Measurements from ENCODE around the gene EWSR1. TPM values are rescaled to one million over a fixed set of nuclear protein-coding genes. Genes with fewer than 3 reads are reported as not detected.

EWSR1 gene
- total and polyA plus RNA-seq, 2 experiments from 2014 or later: 391 to 427 TPM

GRCh38 chr22:29305836-29306174 lies 37.7 kb downstream of the EWSR1 start:
- H3K27me3 Mint-ChIP-seq (ENCODE audit: insufficient read depth, low read depth, poor library complexity): peaks cover 25% of the 10 kb centered on the region
- Histone ChIP-seq H4K20me1 (replicated peaks; ENCODE audit: insufficient read depth) (no peaks in the 10 kb centered on the region), H3K36me3 (ENCODE audit: insufficient read depth) (no peaks in the 10 kb centered on the region), H3K4me2 (peak overlapping the region; percentile 97), H3K79me2 (replicated peaks; ENCODE audit: insufficient read depth) (no peaks in the 10 kb centered on the region), H3K4me1 (ENCODE audit: insufficient read depth) (peaks cover 10% of the 10 kb centered on the region; the same call in 1 of the 2 replicates), H3K27me3 (ENCODE audit: insufficient read depth) (no peaks in the 10 kb centered on the region), H2AFZ (peak overlapping the region; percentile 99), H3K27ac (ENCODE audit: low read depth) (0 out of 2 replicates have a peak overlapping the region, but pooled peaks have one; percentile 84), H3K4me3 (peak overlapping the region; percentile 88), H3F3A (replicated peaks; ENCODE audit: low read depth) (peaks cover 25% of the 10 kb centered on the region), H3K9me2 (ENCODE audit: insufficient read depth) (no peaks in the 10 kb centered on the region)
- no peaks in the 10 kb centered on the region for H3K9me3 Mint-ChIP-seq
- peaks cover 7% of the 10 kb centered on the region for H3K36me3 Mint-ChIP-seq (ENCODE audit: low read depth)
- H3K4me1 Mint-ChIP-seq: peaks cover 33% of the 10 kb centered on the region
- peak overlapping the region; percentile 72 for H3K4me3 Mint-ChIP-seq
- H3K27ac Mint-ChIP-seq: no peak overlapping the region
- DNase-seq (ENCODE audit: low spot score) (no peak), ATAC-seq (peak; percentile 0; the same call in 1 of the 3 replicates)
- TF ChIP-seq EZH2phosphoT487 (IDR thresholded peaks at IDR 0.05; ENCODE audit: unreplicated experiment) (no peak), ETS1 (IDR thresholded peaks at IDR 0.05) (no peak), POLR2AphosphoS5 (IDR thresholded peaks at IDR 0.05; ENCODE audit: low read depth) (no peak), JUNB (IDR thresholded peaks at IDR 0.05; ENCODE audit: unreplicated experiment) (no peak), NANOG (IDR thresholded peaks at IDR 0.05; ENCODE audit: borderline replicate concordance) (no peak), STAT1 (IDR thresholded peaks at IDR 0.05; ENCODE audit: unreplicated experiment) (no peak), CREB1 (CRISPR knock-in tag; IDR thresholded peaks at IDR 0.05; ENCODE audit: low read depth) (no peak), CTCF (conservative IDR thresholded peaks at IDR 0.05; ENCODE audit: low read depth in 2 of 2) (no peak), ZNF114 (CRISPR knock-in tag; IDR thresholded peaks at IDR 0.05) (no peak), ZNF462 (CRISPR knock-in tag; IDR thresholded peaks at IDR 0.05) (no peak), EZH2 (IDR thresholded peaks at IDR 0.05; ENCODE audit: low read depth, unreplicated experiment) (no peak), REST (IDR thresholded peaks at IDR 0.05; ENCODE audit: unreplicated experiment) (no peak), ZNF331 (CRISPR knock-in tag; IDR thresholded peaks at IDR 0.05; ENCODE audit: low read depth) (no peak)

Measured in GM23338 (cell line).